ENCODE measurements around the gene SFT2D3. TPM values are rescaled to one million over a fixed set of nuclear protein-coding genes. Genes with fewer than 3 reads are reported as not detected.
"Not testable (repeated sequence)": the region's sequence is repeated elsewhere in the genome, so short reads cannot be mapped to it uniquely, and the experiment has no call there.

The SFT2D3 gene
- polyA plus RNA-seq, 1 donor = not detected

GRCh38 chr2:127740665-127741288 lies 39.5 kb downstream of the SFT2D3 start:
- DNase-seq (ENCODE audit: low read depth) = no peak

DNA sequence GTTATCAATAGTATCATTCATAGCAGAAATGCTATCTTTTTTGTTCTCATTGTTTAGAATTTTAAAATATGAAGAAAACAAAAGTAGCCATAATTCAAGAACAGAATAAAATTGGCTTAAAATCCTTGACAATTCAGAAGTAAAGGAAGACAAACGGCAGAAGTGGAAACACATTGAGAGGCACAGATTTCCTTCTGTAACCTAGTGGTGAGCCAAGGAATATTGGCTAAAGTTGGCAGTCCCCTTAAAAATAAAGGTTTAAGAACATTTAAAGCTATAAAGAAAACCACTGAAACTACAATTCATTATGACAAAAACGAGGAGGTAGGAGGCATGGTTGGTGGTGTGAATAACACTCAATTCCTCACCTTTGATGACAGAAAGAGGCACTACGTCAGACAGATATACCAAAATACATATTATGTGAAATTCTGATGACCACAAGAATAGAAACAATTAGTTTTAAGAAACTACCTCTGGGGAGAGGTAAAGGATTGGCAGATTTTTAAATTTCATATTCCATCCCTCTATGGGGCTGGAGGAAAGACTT lies 42.3 kb downstream of the SFT2D3 start:
- no peak for DNase-seq (ENCODE audit: low read depth)

GRCh38 chr2:127747621-127748020 lies 46.3 kb downstream of the SFT2D3 start:
- no peak for DNase-seq (ENCODE audit: low read depth)

DNA sequence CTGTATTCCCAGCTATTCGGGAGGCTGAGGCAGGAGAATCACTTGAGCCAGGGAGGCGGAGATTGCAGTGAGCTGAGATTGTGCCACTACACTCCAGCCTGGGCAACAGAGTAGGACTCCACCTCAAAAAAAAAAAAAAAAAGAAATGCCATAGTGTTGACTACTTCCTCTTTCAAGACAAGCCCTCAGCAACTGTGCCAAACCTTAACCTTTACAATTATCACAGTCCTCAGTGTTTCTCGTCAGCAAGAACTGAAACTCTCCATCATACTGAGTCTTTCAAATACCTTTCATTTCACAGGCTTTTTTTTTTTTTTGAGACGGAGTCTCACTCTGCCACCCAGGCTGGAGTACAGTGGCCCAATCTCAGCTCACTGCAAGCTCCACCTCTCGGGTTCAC lies 48.2 kb downstream of the SFT2D3 start:
- not testable (repeated sequence) for DNase-seq (ENCODE audit: low read depth)

DNA sequence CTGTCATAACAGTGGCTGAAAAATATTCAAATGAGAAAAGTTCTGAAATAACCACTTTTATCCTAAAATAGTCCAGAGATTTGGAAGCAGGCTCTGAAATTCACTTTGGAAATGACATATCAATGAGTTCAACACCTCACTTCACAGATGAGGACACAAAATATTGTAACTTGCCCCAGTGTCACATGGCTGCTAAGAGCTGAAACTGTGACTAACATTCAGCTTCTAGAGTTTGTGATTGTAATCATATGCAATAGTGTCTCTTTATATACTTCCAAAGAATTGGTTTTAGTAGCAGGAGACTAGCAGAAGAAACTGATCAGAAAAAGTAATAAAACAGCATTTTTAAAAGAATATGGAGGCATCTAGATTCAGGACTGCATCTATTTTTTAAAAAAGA lies 52.1 kb downstream of the SFT2D3 start:
- DNase-seq (ENCODE audit: low read depth) = no peak

DNA sequence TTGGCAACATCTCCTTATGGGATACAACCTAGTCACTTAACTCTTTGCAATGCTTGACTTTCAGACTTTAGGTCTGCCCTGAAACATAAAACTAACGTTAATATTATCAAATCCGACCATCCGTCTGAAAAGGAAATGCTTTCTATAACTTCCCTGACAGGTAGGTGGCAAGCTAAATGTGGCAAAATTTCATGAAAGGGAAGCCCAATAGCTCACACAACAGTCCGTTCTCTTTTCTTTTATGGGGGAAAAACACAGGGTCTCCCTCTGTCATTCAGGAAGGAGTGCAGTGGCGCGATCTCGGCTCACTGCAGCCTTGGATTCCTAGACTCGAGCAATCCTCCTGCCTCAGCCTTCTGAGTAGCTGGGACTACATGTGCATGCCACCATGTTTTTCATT lies 52.9 kb downstream of the SFT2D3 start:
- DNase-seq (ENCODE audit: low read depth) = no peak

Other genes with a start within 250 kb of the SFT2D3 start
- gene IWS1, start 175.0 kb upstream of the SFT2D3 start, polyA plus RNA-seq (ENCODE audit: insufficient read length) = 45.4 TPM
- gene MYO7B, start 165.8 kb upstream of the SFT2D3 start, polyA plus RNA-seq (ENCODE audit: insufficient read length) = 1.1 TPM
- gene GPR17, start 55.3 kb upstream of the SFT2D3 start, polyA plus RNA-seq (ENCODE audit: insufficient read length) = 2.4 TPM
- gene LIMS2, start 26.0 kb upstream of the SFT2D3 start, polyA plus RNA-seq (ENCODE audit: insufficient read length) = 41.3 TPM
- 29.3 TPM for gene WDR33, start 109.7 kb downstream of the SFT2D3 start, polyA plus RNA-seq (ENCODE audit: insufficient read length)
- 45.8 TPM for gene POLR2D, start 156.7 kb downstream of the SFT2D3 start, polyA plus RNA-seq (ENCODE audit: insufficient read length)
- 13.5 TPM for gene AMMECR1L, start 184.5 kb downstream of the SFT2D3 start, polyA plus RNA-seq (ENCODE audit: insufficient read length)